ENCODE results near the gene ASB3. TPM values are rescaled to one million over a fixed set of nuclear protein-coding genes. Genes with fewer than 3 reads are reported as not detected.

ASB3 gene
- total RNA-seq, 2 donors from 2014 or later, result 37.9 to 40.3 TPM

- H3K27ac Mint-ChIP-seq, result no peak overlapping the region
- no peak overlapping the region for H3K4me3 Mint-ChIP-seq
- H3K4me1 Mint-ChIP-seq, result peaks cover 3% of the 10 kb centered on the region
- Histone ChIP-seq H3K27ac (ENCODE audit: low read depth, low read length) (no peak overlapping the region), H3K4me1 (ENCODE audit: control insufficient read depth, insufficient read depth, low read length) (no peaks in the 10 kb centered on the region), H3K9ac (ENCODE audit: extremely low read depth, low read length, poor library complexity, severe bottlenecking) (no peak overlapping the region), H3K36me3 (ENCODE audit: control insufficient read depth, insufficient read depth, low read length) (no peaks in the 10 kb centered on the region), H3K4me3 (ENCODE audit: low read length) (no peak overlapping the region), H3K9me3 (ENCODE audit: control insufficient read depth, low read length) (no peaks in the 10 kb centered on the region), H3K27me3 (ENCODE audit: control insufficient read depth, insufficient read depth, low read length, poor library complexity, severe bottlenecking) (no peaks in the 10 kb centered on the region)
- H3K9me3 Mint-ChIP-seq, result no peaks in the 10 kb centered on the region
- WGBS, 2 experiments (ENCODE audit: insufficient coverage in 1 of 2, insufficient read length in 1 of 2), result 78 to 81% methylated on average over 6 of the region's 6 CpGs
- H3K27me3 Mint-ChIP-seq (ENCODE audit: insufficient read depth), result no peaks in the 10 kb centered on the region
- TF ChIP-seq CTCF (conservative IDR thresholded peaks at IDR 0.05), result no peak
- DNase-seq, result no peak
- no peaks in the 10 kb centered on the region for H3K36me3 Mint-ChIP-seq (ENCODE audit: low read depth)
Measured at GRCh38 chr2:53629001-53629400, 157.8 kb downstream of the ASB3 start.

GRCh38 chr2:53622141-53622540 lies 164.6 kb downstream of the ASB3 start:
- H3K27me3 ChIP-seq (ENCODE audit: control insufficient read depth, insufficient read depth, low read length, poor library complexity, severe bottlenecking), result no peaks in the 10 kb centered on the region
- no peaks in the 10 kb centered on the region for H3K9me3 ChIP-seq (ENCODE audit: control insufficient read depth, low read length)
- H3K27ac ChIP-seq (ENCODE audit: low read depth, low read length), result no peak overlapping the region
- DNase-seq, result no peak
- Mint-ChIP-seq H3K4me1 (no peaks in the 10 kb centered on the region), H3K36me3 (ENCODE audit: low read depth) (no peaks in the 10 kb centered on the region), H3K27ac (no peak overlapping the region), H3K4me3 (no peak overlapping the region), H3K27me3 (ENCODE audit: insufficient read depth) (no peaks in the 10 kb centered on the region), H3K9me3 (no peaks in the 10 kb centered on the region)
- no peak overlapping the region for H3K9ac ChIP-seq (ENCODE audit: extremely low read depth, low read length, poor library complexity, severe bottlenecking)
- no peak for TF ChIP-seq CTCF (conservative IDR thresholded peaks at IDR 0.05)
- H3K36me3 ChIP-seq (ENCODE audit: control insufficient read depth, insufficient read depth, low read length), result no peaks in the 10 kb centered on the region
- no peak overlapping the region for H3K4me3 ChIP-seq (ENCODE audit: low read length)
- H3K4me1 ChIP-seq (ENCODE audit: control insufficient read depth, insufficient read depth, low read length), result no peaks in the 10 kb centered on the region

- no peaks in the 10 kb centered on the region for H3K36me3 Mint-ChIP-seq (ENCODE audit: low read depth)
- no peak overlapping the region for H3K4me3 ChIP-seq (ENCODE audit: low read length)
Measured at GRCh38 chr2:53620981-53621380, 165.8 kb downstream of the ASB3 start.

More at GRCh38 chr2:53620981-53621380, 165.8 kb downstream of the ASB3 start:
- no peak overlapping the region for H3K27ac ChIP-seq (ENCODE audit: low read depth, low read length)
- DNase-seq, result no peak
- no peak overlapping the region for H3K27ac Mint-ChIP-seq
- no peaks in the 10 kb centered on the region for H3K27me3 Mint-ChIP-seq (ENCODE audit: insufficient read depth)
- H3K9me3 ChIP-seq (ENCODE audit: control insufficient read depth, low read length), result no peaks in the 10 kb centered on the region
- H3K4me3 Mint-ChIP-seq, result no peak overlapping the region
- TF ChIP-seq CTCF (conservative IDR thresholded peaks at IDR 0.05), result no peak
- no peaks in the 10 kb centered on the region for H3K4me1 ChIP-seq (ENCODE audit: control insufficient read depth, insufficient read depth, low read length)
- H3K9me3 Mint-ChIP-seq, result no peaks in the 10 kb centered on the region
- H3K27me3 ChIP-seq (ENCODE audit: control insufficient read depth, insufficient read depth, low read length, poor library complexity, severe bottlenecking), result no peaks in the 10 kb centered on the region
- WGBS, 2 experiments (ENCODE audit: insufficient coverage in 1 of 2, insufficient read length in 1 of 2), result 91% methylated on average over 1 of the region's 2 CpGs; no CpG with 5 or more reads in 1 of the 2 experiments
- no peaks in the 10 kb centered on the region for H3K36me3 ChIP-seq (ENCODE audit: control insufficient read depth, insufficient read depth, low read length)
- H3K4me1 Mint-ChIP-seq, result no peaks in the 10 kb centered on the region
- H3K9ac ChIP-seq (ENCODE audit: extremely low read depth, low read length, poor library complexity, severe bottlenecking), result no peak overlapping the region

Other genes with a start within 250 kb of the ASB3 start
- gene CHAC2, start 19.1 kb downstream of the ASB3 start, total RNA-seq, result 1 to 10 TPM; 3.6 to 4.8 TPM
- 10 to 100 TPM; 33.4 to 38.4 TPM for gene ERLEC1, start 91 bp upstream of the ASB3 start, total RNA-seq
- 1 to 10 TPM; 3.6 to 6.7 TPM for gene GPR75, start 73.0 kb upstream of the ASB3 start, total RNA-seq
- 100 to 1,000 TPM in 1 of 2 donors, 10 to 100 TPM in 1; 90.6 to 116 TPM for gene PSME4, start 184.0 kb upstream of the ASB3 start, total RNA-seq